K562 (cell line): ENCODE measurements around the gene DOCK6. TPM values are rescaled to one million over a fixed set of nuclear protein-coding genes. Genes with fewer than 3 reads are reported as not detected.

ENCODE experiments used
- ERF ChIP-seq: fragments of 450-650 bp; formaldehyde crosslinking; IDR thresholded peaks from 2 replicates; pipeline ENCODE4 v1.4.0; 2020; ENCODE audit warnings: mild to moderate bottlenecking, mixed read lengths
- GABPB1 ChIP-seq: sonication (generic); formaldehyde crosslinking; IDR thresholded peaks from 2 replicates; pipeline ENCODE4 v1.8.0; 2022; ENCODE audit warnings: mild to moderate bottlenecking, missing genetic modification reagents
- GTF2E2 ChIP-seq: fragments of 200-800 bp; sonication (Bioruptor generic); IDR thresholded peaks from 2 replicates; pipeline ENCODE4 v1.6.1; 2016; ENCODE audit warnings: missing genetic modification characterization, missing compliant biosample characterization
- HDAC3 ChIP-seq: fragments of 450-650 bp; IDR thresholded peaks from 2 replicates; pipeline ENCODE4 v1.6.1; 2018; ENCODE audit warnings: borderline replicate concordance, mild to moderate bottlenecking, moderate library complexity; ENCODE audit not compliant: partially characterized antibody
- HEY1 ChIP-seq: fragments of 250-450 bp; sonication (Bioruptor Pico); IDR thresholded peaks from 2 replicates; pipeline ENCODE4 v1.5.0; 2020; ENCODE audit warnings: mild to moderate bottlenecking, moderate library complexity, borderline replicate concordance
- POLR2H ChIP-seq: IDR thresholded peaks from 2 replicates; pipeline ENCODE4 v1.6.1; 2016; ENCODE audit warnings: missing genetic modification characterization, low read depth, mild to moderate bottlenecking, control low read depth, missing compliant biosample characterization, moderate library complexity
- PRPF4 ChIP-seq: fragments of 200-400 bp; formaldehyde crosslinking; IDR thresholded peaks from one replicate; pipeline ENCODE4 v1.6.1; 2017; ENCODE audit warnings: low read length, low read depth, mild to moderate bottlenecking; ENCODE audit not compliant: insufficient read depth, poor library complexity, severe bottlenecking
- SAP30 ChIP-seq: fragments of 200-600 bp; sonication (generic); IDR thresholded peaks from 2 replicates; pipeline ENCODE4 v1.6.1; 2012; ENCODE audit warnings: borderline replicate concordance, low read depth, mild to moderate bottlenecking, moderate library complexity, low read length, control low read depth, inconsistent platforms; ENCODE audit not compliant: insufficient read depth, poor library complexity, severe bottlenecking
- SETDB1 ChIP-seq: IDR thresholded peaks from one replicate; pipeline ENCODE4 v1.6.1; 2012; ENCODE audit warnings: low read length, control low read depth, inconsistent platforms
- TRIM24 ChIP-seq, 2 experiments: fragments of 450-650 bp; IDR thresholded peaks; 2 replicates each; pipeline ENCODE4 v1.6.1; 2016
- YY1 ChIP-seq, 3 experiments: IDR thresholded peaks; 2 replicates each; pipeline ENCODE4 v1.6.1; 2011; ENCODE audit warnings: low read length in 2 of 3, mild to moderate bottlenecking in 2 of 3, moderate library complexity in 2 of 3, borderline replicate concordance in 1 of 3, control low read depth in 1 of 3, low read depth in 1 of 3; ENCODE audit not compliant: insufficient read depth in 3 of 3, insufficient replicate concordance in 2 of 3, control insufficient read depth in 1 of 3, insufficient read length in 1 of 3; ENCODE audit errors: extremely low read depth in 1 of 3
- polyA plus RNA-seq, 8 experiments: library from polyadenylated mRNA; depleted of rRNA in 4 of 8; stranded (reverse) in 5 of 8; unstranded in 3 of 8; fragments of >200 nt; fragmentation: Nextera tagmentation in 2 of 8; fragmentation: Illumina TruSeq in 1 of 8; extraction: Ambion mirVana in 2 of 8; extraction: Trizol in 1 of 8; gene quantifications; 2 replicates each; pipeline versions ENCODE4 v1.2.1 to v1.2.3, GENCODE V29; 2011 to 2014; ENCODE audit warnings: inconsistent platforms in 1 of 8, missing spikeins in 1 of 8
- total RNA-seq, 7 experiments: library from RNA; depleted of rRNA in 6 of 7; stranded (reverse); fragments of >200 nt in 6 of 7; fragmentation: Illumina TruSeq in 2 of 7; extraction: Trizol in 2 of 7; gene quantifications; 2 replicates each; pipeline versions ENCODE4 v1.2.1 to v1.2.3, GENCODE V29; 2011 to 2021; ENCODE audit warnings: low replicate concordance in 1 of 7
- TF ChIP-seq, protein P1 (sequence below): fragments of 450-650 bp; IDR thresholded peaks from 2 replicates; pipeline ENCODE4 v1.6.1; 2016; ENCODE audit warnings: low read depth, mild to moderate bottlenecking, moderate library complexity
- TF ChIP-seq, protein P2 (sequence below): fragments of 450-650 bp; IDR thresholded peaks from 2 replicates; pipeline ENCODE4 v1.6.1; 2016; ENCODE audit warnings: borderline replicate concordance
- TF ChIP-seq, protein P3 (sequence below): sonication (generic); IDR thresholded peaks from 2 replicates; pipeline ENCODE4 v1.6.1; 2016
- TF ChIP-seq, protein P4 (sequence below): fragments of 450-650 bp; formaldehyde crosslinking; IDR thresholded peaks from 2 replicates; pipeline ENCODE4 v1.4.0; 2022; ENCODE audit warnings: missing genetic modification characterization

The DOCK6 gene
- total and polyA plus RNA-seq, 9 of the 15 experiments (the other 6 are each of a cell fraction or from before 2014, with no cell fraction given): 0.35 to 19.3 (median 3.8) TPM

DNA sequence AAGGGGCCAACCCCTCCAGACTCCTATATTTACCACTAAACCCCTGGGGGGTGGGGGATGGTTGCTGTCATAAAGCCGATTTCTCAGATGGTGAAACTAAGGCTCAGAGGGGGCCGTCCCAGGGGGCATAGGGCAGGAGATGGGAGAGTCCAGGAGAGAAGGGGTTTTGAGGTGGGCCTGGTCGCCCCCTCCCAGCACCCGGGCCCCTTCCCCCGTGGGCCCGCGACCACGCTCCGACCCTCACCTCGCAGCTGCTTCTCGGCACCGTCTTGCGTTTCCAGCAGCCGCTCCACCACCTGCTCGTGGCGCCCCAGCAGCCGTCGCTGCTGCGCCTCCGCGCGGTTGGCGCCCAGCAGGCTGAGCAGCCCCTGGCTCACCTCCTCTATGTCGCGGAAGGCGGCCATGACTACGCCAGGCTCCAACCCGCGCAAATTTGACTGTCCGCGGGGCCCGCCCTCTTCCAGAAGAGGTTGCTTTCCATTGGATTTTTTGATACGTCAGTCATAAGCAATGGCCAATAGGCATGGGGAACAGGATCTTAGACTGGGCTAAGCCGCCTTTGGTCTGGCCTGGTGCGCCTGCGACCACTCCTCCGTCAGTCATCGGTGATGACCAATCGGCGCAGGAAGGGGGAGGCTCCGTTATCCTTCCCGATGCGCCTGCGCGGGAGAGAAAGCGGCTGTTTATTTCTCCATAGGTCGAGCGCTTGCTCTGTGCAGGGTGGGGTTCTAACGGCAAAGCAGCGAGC is 106.8 kb downstream of the DOCK6 start, which contains the start of gene SPC24 (continued):
- peak; percentile 80 to 97 (median 94) for TF ChIP-seq YY1 (IDR thresholded peaks at IDR 0.05; ENCODE audit: borderline replicate concordance in 1 of 3, control insufficient read depth in 1 of 3, extremely low read depth in 1 of 3, insufficient read depth in 3 of 3, insufficient read length in 1 of 3, insufficient replicate concordance in 2 of 3, low read depth in 1 of 3, low read length in 2 of 3)
- TF ChIP-seq, protein P1, sequence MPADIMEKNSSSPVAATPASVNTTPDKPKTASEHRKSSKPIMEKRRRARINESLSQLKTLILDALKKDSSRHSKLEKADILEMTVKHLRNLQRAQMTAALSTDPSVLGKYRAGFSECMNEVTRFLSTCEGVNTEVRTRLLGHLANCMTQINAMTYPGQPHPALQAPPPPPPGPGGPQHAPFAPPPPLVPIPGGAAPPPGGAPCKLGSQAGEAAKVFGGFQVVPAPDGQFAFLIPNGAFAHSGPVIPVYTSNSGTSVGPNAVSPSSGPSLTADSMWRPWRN: no peak
- TF ChIP-seq GABPB1 (CRISPR knock-in tag): peak; percentile 83; the same call in 1 of the 2 replicates
- TF ChIP-seq, protein P2, sequence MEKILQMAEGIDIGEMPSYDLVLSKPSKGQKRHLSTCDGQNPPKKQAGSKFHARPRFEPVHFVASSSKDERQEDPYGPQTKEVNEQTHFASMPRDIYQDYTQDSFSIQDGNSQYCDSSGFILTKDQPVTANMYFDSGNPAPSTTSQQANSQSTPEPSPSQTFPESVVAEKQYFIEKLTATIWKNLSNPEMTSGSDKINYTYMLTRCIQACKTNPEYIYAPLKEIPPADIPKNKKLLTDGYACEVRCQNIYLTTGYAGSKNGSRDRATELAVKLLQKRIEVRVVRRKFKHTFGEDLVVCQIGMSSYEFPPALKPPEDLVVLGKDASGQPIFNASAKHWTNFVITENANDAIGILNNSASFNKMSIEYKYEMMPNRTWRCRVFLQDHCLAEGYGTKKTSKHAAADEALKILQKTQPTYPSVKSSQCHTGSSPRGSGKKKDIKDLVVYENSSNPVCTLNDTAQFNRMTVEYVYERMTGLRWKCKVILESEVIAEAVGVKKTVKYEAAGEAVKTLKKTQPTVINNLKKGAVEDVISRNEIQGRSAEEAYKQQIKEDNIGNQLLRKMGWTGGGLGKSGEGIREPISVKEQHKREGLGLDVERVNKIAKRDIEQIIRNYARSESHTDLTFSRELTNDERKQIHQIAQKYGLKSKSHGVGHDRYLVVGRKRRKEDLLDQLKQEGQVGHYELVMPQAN: peak; percentile 83; the same call in 1 of the 2 replicates
- no peak for TF ChIP-seq TRIM24 (IDR thresholded peaks at IDR 0.05)
- TF ChIP-seq POLR2H: peak; percentile 83
- TF ChIP-seq, protein P3, sequence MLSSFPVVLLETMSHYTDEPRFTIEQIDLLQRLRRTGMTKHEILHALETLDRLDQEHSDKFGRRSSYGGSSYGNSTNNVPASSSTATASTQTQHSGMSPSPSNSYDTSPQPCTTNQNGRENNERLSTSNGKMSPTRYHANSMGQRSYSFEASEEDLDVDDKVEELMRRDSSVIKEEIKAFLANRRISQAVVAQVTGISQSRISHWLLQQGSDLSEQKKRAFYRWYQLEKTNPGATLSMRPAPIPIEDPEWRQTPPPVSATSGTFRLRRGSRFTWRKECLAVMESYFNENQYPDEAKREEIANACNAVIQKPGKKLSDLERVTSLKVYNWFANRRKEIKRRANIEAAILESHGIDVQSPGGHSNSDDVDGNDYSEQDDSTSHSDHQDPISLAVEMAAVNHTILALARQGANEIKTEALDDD: no peak
- peak; percentile 86 for TF ChIP-seq SAP30
- TF ChIP-seq ERF (CRISPR knock-in tag): 0 out of 2 replicates have a peak, but pooled peaks have one; percentile 80
- no peak for TF ChIP-seq SETDB1
- TF ChIP-seq HDAC3: no peak
- no peak for TF ChIP-seq PRPF4
- TF ChIP-seq HEY1 (CRISPR knock-in tag): no peak
- TF ChIP-seq, protein P4, sequence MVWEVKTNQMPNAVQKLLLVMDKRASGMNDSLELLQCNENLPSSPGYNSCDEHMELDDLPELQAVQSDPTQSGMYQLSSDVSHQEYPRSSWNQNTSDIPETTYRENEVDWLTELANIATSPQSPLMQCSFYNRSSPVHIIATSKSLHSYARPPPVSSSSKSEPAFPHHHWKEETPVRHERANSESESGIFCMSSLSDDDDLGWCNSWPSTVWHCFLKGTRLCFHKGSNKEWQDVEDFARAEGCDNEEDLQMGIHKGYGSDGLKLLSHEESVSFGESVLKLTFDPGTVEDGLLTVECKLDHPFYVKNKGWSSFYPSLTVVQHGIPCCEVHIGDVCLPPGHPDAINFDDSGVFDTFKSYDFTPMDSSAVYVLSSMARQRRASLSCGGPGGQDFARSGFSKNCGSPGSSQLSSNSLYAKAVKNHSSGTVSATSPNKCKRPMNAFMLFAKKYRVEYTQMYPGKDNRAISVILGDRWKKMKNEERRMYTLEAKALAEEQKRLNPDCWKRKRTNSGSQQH: 0 out of 2 replicates have a peak, but pooled peaks have one; percentile 78
- peak; percentile 94; the same call in 1 of the 2 replicates for TF ChIP-seq GTF2E2 (tag)
